HG02981 (cell line): Measurements from ENCODE around the gene HDAC8.
"Not testable (repeated sequence)": the region's sequence is repeated elsewhere in the genome, so short reads cannot be mapped to it uniquely, and the experiment has no call there.

ENCODE experiments used
- ATAC-seq: cut with Tn5 transposase; IDR thresholded peaks from one replicate; pipeline ENCODE4 v1.9.1; 2021; ENCODE audit warnings: mild to moderate bottlenecking, moderate library complexity; ENCODE audit not compliant: unreplicated experiment

HDAC8 gene

GRCh38 chrX:72572248-72573157, at the start of gene HDAC8:
HDAC8 (minus strand) TSS chrX:72572843; CDS start chrX:72572761, 82 bp downstream.
- ATAC-seq, result peak; percentile 94

GRCh38 chrX:72621625-72622485, 49.2 kb upstream of the HDAC8 start:
- ATAC-seq, result peak; percentile 84

GRCh38 chrX:72621163-72621562, 48.5 kb upstream of the HDAC8 start:
- no peak for ATAC-seq

- no peak for ATAC-seq
Measured at GRCh38 chrX:72620550-72621145, 48.0 kb upstream of the HDAC8 start.

- ATAC-seq, result no peak
Measured at GRCh38 chrX:72609313-72609712, 36.7 kb upstream of the HDAC8 start.

GRCh38 chrX:72604705-72605104, 32.1 kb upstream of the HDAC8 start:
- ATAC-seq, result no peak

GRCh38 chrX:72604112-72604511, 31.5 kb upstream of the HDAC8 start:
- no peak for ATAC-seq

GRCh38 chrX:72591038-72591437, 18.4 kb upstream of the HDAC8 start:
- ATAC-seq, result not testable (repeated sequence)

- no peak for ATAC-seq
Measured at GRCh38 chrX:72584163-72584562, 11.5 kb upstream of the HDAC8 start.

GRCh38 chrX:72576141-72576894, 3.7 kb upstream of the HDAC8 start:
- no peak for ATAC-seq

- ATAC-seq, result peak; percentile 14
Measured at GRCh38 chrX:72573158-72573511, 492 bp upstream of the HDAC8 start.

GRCh38 chrX:72569786-72570185, 2.9 kb downstream of the HDAC8 start:
- ATAC-seq, result no peak

GRCh38 chrX:72568406-72569092, 4.1 kb downstream of the HDAC8 start:
- ATAC-seq, result no peak

GRCh38 chrX:72566448-72566847, 6.2 kb downstream of the HDAC8 start:
- ATAC-seq, result no peak

- ATAC-seq, result not testable (repeated sequence)
Measured at GRCh38 chrX:72559655-72560054, 13.0 kb downstream of the HDAC8 start.

GRCh38 chrX:72554448-72555140, 18.0 kb downstream of the HDAC8 start:
- no peak for ATAC-seq

GRCh38 chrX:72552443-72552842, 20.2 kb downstream of the HDAC8 start:
- ATAC-seq, result not testable (repeated sequence)

GRCh38 chrX:72545990-72546389, 26.7 kb downstream of the HDAC8 start:
- ATAC-seq, result no peak

- no peak for ATAC-seq
Measured at GRCh38 chrX:72540318-72540717, 32.3 kb downstream of the HDAC8 start.
